ENCODE measurements around the gene IQGAP3. TPM values are rescaled to one million over a fixed set of nuclear protein-coding genes. Genes with fewer than 3 reads are reported as not detected.

Gene IQGAP3
- total RNA-seq, 1 donor from 2014 or later = 0.36 TPM

GRCh38 chr1:156486421-156487344 lies 85.7 kb downstream of the IQGAP3 start:
- Histone ChIP-seq H3K27ac (replicated peaks) (peak overlapping the region; percentile 100), H3K4me3 (no peak overlapping the region), H3K9me3 (replicated peaks) (no peaks in the 10 kb centered on the region), H3K4me1 (peaks cover 100% of the 10 kb centered on the region), H3K27me3 (ENCODE audit: low read depth) (no peaks in the 10 kb centered on the region), H3K36me3 (peaks cover 15% of the 10 kb centered on the region)
- no peak for DNase-seq
- intact Hi-C loops (cut with micrococcal nuclease) = no loop called here
- TF ChIP-seq CTCF (IDR thresholded peaks at IDR 0.05; ENCODE audit: borderline replicate concordance) = no peak

GRCh38 chr1:156485984-156486383 lies 86.4 kb downstream of the IQGAP3 start:
- H3K4me1 ChIP-seq = peaks cover 100% of the 10 kb centered on the region
- H3K9me3 ChIP-seq (replicated peaks) = no peaks in the 10 kb centered on the region
- H3K36me3 ChIP-seq = peaks cover 22% of the 10 kb centered on the region
- intact Hi-C loops (cut with micrococcal nuclease) = no loop called here
- no peak overlapping the region for H3K4me3 ChIP-seq
- no peak for TF ChIP-seq CTCF (IDR thresholded peaks at IDR 0.05; ENCODE audit: borderline replicate concordance)
- no peaks in the 10 kb centered on the region for H3K27me3 ChIP-seq (ENCODE audit: low read depth)
- no peak for DNase-seq
- H3K27ac ChIP-seq (replicated peaks) = peak overlapping the region; percentile 100

GRCh38 chr1:156484480-156485058 lies 87.8 kb downstream of the IQGAP3 start:
- intact Hi-C loops (cut with micrococcal nuclease) = no loop called here
- Histone ChIP-seq H3K4me3 (no peak overlapping the region), H3K36me3 (peaks cover 36% of the 10 kb centered on the region), H3K27ac (replicated peaks) (peak overlapping the region; percentile 75), H3K27me3 (ENCODE audit: low read depth) (no peaks in the 10 kb centered on the region), H3K4me1 (peaks cover 100% of the 10 kb centered on the region), H3K9me3 (replicated peaks) (no peaks in the 10 kb centered on the region)
- no peak for DNase-seq
- no peak for TF ChIP-seq CTCF (IDR thresholded peaks at IDR 0.05; ENCODE audit: borderline replicate concordance)

- no peaks in the 10 kb centered on the region for H3K27me3 ChIP-seq (ENCODE audit: low read depth)
- no peak for TF ChIP-seq CTCF (IDR thresholded peaks at IDR 0.05; ENCODE audit: borderline replicate concordance)
- peaks cover 48% of the 10 kb centered on the region for H3K36me3 ChIP-seq
- peaks cover 100% of the 10 kb centered on the region for H3K4me1 ChIP-seq
- H3K9me3 ChIP-seq (replicated peaks) = no peaks in the 10 kb centered on the region
- H3K27ac ChIP-seq (replicated peaks) = peak overlapping the region; percentile 75
- intact Hi-C loops (cut with micrococcal nuclease) = no loop called here
- H3K4me3 ChIP-seq = no peak overlapping the region
- DNase-seq = no peak
Observed at GRCh38 chr1:156483397-156483796, 89.0 kb downstream of the IQGAP3 start.

GRCh38 chr1:156482276-156482675 lies 90.1 kb downstream of the IQGAP3 start:
- Histone ChIP-seq H3K27ac (replicated peaks) (peak overlapping the region; percentile 75), H3K27me3 (ENCODE audit: low read depth) (no peaks in the 10 kb centered on the region), H3K4me3 (no peak overlapping the region), H3K36me3 (peaks cover 59% of the 10 kb centered on the region), H3K9me3 (replicated peaks) (no peaks in the 10 kb centered on the region), H3K4me1 (peaks cover 100% of the 10 kb centered on the region)
- no peak for TF ChIP-seq CTCF (IDR thresholded peaks at IDR 0.05; ENCODE audit: borderline replicate concordance)
- DNase-seq = no peak
- intact Hi-C loops (cut with micrococcal nuclease) = no loop called here

Data from left ventricle myocardium inferior (tissue), 1 donor.